GM21526 (cell line): Measurements from ENCODE around the gene CHFR.

Experiments used
- ATAC-seq: cut with Tn5 transposase; IDR thresholded peaks from one replicate; pipeline ENCODE4 v1.9.1; 2021; ENCODE audit warnings: moderate library complexity; ENCODE audit not compliant: unreplicated experiment, low FRiP score

CHFR gene

GRCh38 chr12:132783917-132784531, 103.4 kb downstream of the CHFR start:
- ATAC-seq = no peak
